Measurements from ENCODE around the gene C2CD4C.

DNA sequence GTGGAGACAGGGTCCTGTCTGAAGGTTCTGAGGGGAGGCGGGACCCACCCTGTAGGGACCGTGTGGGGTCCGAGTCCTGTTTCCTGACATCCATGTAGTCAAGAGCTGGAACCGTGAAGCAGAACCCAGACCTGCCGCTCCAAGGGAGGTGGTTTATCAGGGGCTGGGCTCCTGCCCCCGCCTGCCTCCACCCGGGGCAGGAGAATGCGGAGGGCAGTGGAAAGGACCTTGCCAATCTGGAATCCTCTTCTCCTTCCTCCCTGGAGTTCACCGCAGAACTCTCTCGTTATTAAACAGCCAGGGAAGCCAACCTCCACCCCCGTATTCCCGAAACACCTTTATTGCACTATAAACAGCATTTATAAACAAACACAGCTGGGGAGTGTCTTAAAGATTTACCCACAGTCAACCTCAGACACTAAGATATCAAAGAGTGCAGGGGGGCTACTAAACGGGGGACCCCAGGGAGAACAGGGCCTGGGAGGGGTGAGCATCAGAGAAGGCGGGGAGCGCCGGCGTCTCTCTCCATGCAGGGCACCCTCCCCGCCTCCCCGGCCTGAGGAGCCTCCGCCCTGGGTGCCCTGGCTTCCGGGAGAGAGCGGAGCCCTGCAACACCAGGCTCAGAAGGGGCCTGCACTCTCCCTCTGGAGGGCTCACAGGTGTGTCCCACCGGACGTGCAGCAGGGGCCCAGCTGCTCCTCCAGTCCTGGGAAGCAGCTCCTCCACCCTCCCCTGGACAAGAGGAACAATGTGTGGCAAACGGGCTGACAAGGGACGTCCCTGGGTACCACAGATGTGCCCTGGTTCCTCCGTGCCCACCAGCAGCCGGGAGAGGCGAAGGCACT, 3.6 kb downstream of the C2CD4C start:
- TF ChIP-seq, protein P1, sequence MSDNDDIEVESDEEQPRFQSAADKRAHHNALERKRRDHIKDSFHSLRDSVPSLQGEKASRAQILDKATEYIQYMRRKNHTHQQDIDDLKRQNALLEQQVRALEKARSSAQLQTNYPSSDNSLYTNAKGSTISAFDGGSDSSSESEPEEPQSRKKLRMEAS (IDR thresholded peaks at IDR 0.05; ENCODE audit: insufficient read depth, insufficient read length), result no peak
- TF ChIP-seq, protein P2, sequence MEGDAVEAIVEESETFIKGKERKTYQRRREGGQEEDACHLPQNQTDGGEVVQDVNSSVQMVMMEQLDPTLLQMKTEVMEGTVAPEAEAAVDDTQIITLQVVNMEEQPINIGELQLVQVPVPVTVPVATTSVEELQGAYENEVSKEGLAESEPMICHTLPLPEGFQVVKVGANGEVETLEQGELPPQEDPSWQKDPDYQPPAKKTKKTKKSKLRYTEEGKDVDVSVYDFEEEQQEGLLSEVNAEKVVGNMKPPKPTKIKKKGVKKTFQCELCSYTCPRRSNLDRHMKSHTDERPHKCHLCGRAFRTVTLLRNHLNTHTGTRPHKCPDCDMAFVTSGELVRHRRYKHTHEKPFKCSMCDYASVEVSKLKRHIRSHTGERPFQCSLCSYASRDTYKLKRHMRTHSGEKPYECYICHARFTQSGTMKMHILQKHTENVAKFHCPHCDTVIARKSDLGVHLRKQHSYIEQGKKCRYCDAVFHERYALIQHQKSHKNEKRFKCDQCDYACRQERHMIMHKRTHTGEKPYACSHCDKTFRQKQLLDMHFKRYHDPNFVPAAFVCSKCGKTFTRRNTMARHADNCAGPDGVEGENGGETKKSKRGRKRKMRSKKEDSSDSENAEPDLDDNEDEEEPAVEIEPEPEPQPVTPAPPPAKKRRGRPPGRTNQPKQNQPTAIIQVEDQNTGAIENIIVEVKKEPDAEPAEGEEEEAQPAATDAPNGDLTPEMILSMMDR (IDR thresholded peaks at IDR 0.05; ENCODE audit: extremely low read depth in 1 of 2, insufficient read depth in 1 of 2, low read depth in 1 of 2, low read length in 2 of 2), result no peak
- no peak for TF ChIP-seq POLR2AphosphoS5 (IDR thresholded peaks at IDR 0.05; ENCODE audit: insufficient read depth, low read depth, low read length)
- TF ChIP-seq EZH2 (IDR thresholded peaks at IDR 0.05; ENCODE audit: borderline replicate concordance, low read depth, low read length, severe bottlenecking), result no peak
- no peak for TF ChIP-seq JUN (IDR thresholded peaks at IDR 0.05; ENCODE audit: borderline replicate concordance, insufficient read depth, insufficient read length, low read depth)
- TF ChIP-seq POLR2A (IDR thresholded peaks at IDR 0.05; ENCODE audit: low read depth, low read length), result no peak
- TF ChIP-seq GATA2 (IDR thresholded peaks at IDR 0.05; ENCODE audit: insufficient read depth, insufficient read length, low read depth, low read length), result no peak
- no peak for TF ChIP-seq FOS (IDR thresholded peaks at IDR 0.05; ENCODE audit: borderline replicate concordance, insufficient read depth, low read length)
- TF ChIP-seq MYC (IDR thresholded peaks at IDR 0.05; ENCODE audit: low read depth, low read length), result no peak

Data from endothelial cell of umbilical vein (primary cell).